ENCODE results near the gene PTPRD.

Gene PTPRD

GRCh38 chr9:10003047-10003446, 609.8 kb downstream of the PTPRD start:
- ChIA-PET POLR2A (no interaction called here), CTCF (no interaction called here)
- Histone ChIP-seq H3K9me3 (ENCODE audit: control insufficient read depth, insufficient read depth, low read depth, low read length) (no peaks in the 10 kb centered on the region), H3K27ac (ENCODE audit: extremely low read depth, low read depth, low read length) (no peak overlapping the region), H3K36me3 (ENCODE audit: control insufficient read depth in 2 of 2, insufficient read depth in 1 of 2, low read length in 2 of 2) (no peaks in the 10 kb centered on the region), H3K4me1 (ENCODE audit: control insufficient read depth, insufficient read depth, low read length) (no peaks in the 10 kb centered on the region), H3K4me3 (ENCODE audit: low read depth, low read length) (no peak overlapping the region)
- no peak for TF ChIP-seq ZNF548 (tag by site-specific recombination; IDR thresholded peaks at IDR 0.05)

DNA sequence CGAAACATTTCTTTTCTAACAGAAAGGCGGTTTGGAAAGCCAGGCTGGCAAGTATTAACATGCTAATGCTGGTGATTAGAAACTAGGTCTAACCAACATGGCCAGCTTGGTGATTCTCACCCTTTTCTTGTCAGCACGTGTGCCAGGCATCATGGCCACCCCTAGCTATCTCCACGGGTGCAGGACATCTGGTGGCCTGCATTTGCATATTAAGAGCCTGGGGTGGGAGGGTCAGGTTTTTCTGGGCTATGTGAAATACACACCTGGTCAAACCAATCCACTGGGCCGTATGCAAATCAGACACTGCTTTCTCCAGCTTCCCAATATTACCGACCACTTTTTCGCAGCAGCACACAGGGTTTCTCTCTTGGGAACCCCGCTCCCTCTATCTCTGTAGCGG, 612.1 kb downstream of the PTPRD start:
- Histone ChIP-seq H3K4me1 (ENCODE audit: control insufficient read depth, insufficient read depth, low read length) (no peaks in the 10 kb centered on the region), H3K27ac (ENCODE audit: extremely low read depth, low read depth, low read length) (no peak overlapping the region), H3K36me3 (ENCODE audit: control insufficient read depth in 2 of 2, insufficient read depth in 1 of 2, low read length in 2 of 2) (no peaks in the 10 kb centered on the region), H3K9me3 (ENCODE audit: control insufficient read depth, insufficient read depth, low read depth, low read length) (no peaks in the 10 kb centered on the region), H3K4me3 (ENCODE audit: low read depth, low read length) (no peak overlapping the region)
- TF ChIP-seq ZNF449 (tag by site-specific recombination; IDR thresholded peaks at IDR 0.05) = no peak
- ChIA-PET CTCF (no interaction called here), POLR2A (no interaction called here)

DNA sequence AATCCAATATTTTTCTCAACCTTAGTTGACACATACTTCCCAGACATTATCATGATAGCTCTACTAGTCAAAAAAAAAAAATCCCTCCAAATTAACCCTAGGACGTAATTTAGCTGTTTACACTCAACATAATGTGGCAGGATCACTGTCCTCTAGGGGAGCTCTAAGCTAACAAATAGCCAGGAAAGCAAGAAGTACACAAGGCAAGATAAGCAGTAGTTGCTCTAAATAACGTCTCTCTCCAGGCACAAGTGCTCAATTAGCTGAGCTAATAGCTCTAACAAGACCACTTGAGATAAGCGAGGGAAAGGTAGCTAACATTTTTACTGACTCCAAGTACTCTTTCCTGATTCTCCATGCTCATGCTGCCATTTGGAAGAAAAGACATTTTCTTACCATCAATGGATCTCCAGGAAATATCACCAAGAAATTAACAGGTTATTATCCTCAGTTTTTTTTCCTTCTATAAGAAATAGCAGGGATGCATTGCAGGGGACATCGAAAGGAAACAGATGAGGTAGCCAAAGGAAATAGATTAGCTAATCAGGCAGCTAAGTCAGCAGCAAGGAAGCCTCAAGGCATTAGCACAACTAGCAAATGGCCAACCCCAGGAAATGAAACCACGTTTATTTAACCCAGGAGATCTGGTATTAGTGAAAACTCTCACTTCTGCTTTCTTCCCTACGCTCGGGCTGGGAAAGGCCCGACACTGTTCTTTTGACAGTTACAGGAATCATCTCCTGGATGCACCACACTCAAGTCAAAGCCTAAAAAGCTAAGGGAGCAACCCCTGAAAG, 614.1 kb downstream of the PTPRD start:
- Histone ChIP-seq H3K9me3 (ENCODE audit: control insufficient read depth, insufficient read depth, low read depth, low read length) (no peaks in the 10 kb centered on the region), H3K36me3 (ENCODE audit: control insufficient read depth in 2 of 2, insufficient read depth in 1 of 2, low read length in 2 of 2) (no peaks in the 10 kb centered on the region), H3K4me1 (ENCODE audit: control insufficient read depth, insufficient read depth, low read length) (no peaks in the 10 kb centered on the region), H3K4me3 (ENCODE audit: low read depth, low read length) (no peak overlapping the region), H3K27ac (ENCODE audit: extremely low read depth, low read depth, low read length) (no peak overlapping the region)
- ChIA-PET POLR2A (no interaction called here), CTCF (interaction anchor here (0.6 to 1.2 kb wide), 3 partner anchors 42 to 275 kb away, joined by 3 to 5 read pairs (median 3); no protein-coding TSS in a partner anchor)
- TF ChIP-seq RBAK (tag by site-specific recombination; IDR thresholded peaks at IDR 0.05) (no peak), ZBTB1 (tag by site-specific recombination; IDR thresholded peaks at IDR 0.05) (no peak), ZNF280D (tag by site-specific recombination; IDR thresholded peaks at IDR 0.05) (no peak), ZEB2 (tag by site-specific recombination; IDR thresholded peaks at IDR 0.05) (no peak), ZNF280C (tag by site-specific recombination; IDR thresholded peaks at IDR 0.05) (no peak), ZNF513 (tag by site-specific recombination; IDR thresholded peaks at IDR 0.05) (no peak), GFI1B (tag by site-specific recombination; IDR thresholded peaks at IDR 0.05) (no peak)
- TF ChIP-seq, protein P1, sequence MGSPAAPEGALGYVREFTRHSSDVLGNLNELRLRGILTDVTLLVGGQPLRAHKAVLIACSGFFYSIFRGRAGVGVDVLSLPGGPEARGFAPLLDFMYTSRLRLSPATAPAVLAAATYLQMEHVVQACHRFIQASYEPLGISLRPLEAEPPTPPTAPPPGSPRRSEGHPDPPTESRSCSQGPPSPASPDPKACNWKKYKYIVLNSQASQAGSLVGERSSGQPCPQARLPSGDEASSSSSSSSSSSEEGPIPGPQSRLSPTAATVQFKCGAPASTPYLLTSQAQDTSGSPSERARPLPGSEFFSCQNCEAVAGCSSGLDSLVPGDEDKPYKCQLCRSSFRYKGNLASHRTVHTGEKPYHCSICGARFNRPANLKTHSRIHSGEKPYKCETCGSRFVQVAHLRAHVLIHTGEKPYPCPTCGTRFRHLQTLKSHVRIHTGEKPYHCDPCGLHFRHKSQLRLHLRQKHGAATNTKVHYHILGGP (tag by site-specific recombination; IDR thresholded peaks at IDR 0.05) = no peak
